OCI-LY7 (cell line): ENCODE measurements around the gene BNIP3.

Source experiments
- EZH2phosphoT487 ChIP-seq: fragments of 200-600 bp; sonication (generic); IDR thresholded peaks from 2 replicates; pipeline ENCODE4 v1.6.1; 2018; ENCODE audit warnings: low read depth, borderline replicate concordance, mild to moderate bottlenecking, mixed run types, antibody characterized with exemption, low read length, moderate library complexity, mixed read lengths
- TF ChIP-seq, protein P1 (sequence below): fragments of 200-600 bp; sonication (generic); conservative IDR thresholded peaks from 2 replicates; pipeline ENCODE4 v1.5.1; 2014; ENCODE audit warnings: mild to moderate bottlenecking, antibody characterized with exemption, low read length, moderate library complexity, mixed read lengths

DNA sequence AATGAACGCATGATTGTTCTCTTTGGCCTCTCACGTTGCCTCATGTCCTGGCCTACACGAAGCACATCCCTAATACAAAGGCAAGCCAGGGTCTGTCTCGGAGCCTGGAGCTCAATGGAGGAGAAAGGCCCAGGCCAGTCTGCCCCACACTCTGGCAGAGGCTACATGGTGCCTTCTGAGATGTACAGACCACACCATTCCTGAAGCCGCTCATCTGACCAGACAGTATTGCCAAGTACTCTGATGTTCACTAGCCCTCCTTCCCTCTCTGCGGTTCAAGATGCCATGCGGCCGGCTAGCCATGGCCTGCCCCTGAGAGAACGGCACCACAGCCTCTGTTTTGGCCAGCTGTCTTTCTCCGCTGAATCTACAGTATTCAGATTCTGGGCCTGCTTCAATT is 5.9 kb downstream of the BNIP3 start:
- TF ChIP-seq EZH2phosphoT487, result no peak
- TF ChIP-seq, protein P1, sequence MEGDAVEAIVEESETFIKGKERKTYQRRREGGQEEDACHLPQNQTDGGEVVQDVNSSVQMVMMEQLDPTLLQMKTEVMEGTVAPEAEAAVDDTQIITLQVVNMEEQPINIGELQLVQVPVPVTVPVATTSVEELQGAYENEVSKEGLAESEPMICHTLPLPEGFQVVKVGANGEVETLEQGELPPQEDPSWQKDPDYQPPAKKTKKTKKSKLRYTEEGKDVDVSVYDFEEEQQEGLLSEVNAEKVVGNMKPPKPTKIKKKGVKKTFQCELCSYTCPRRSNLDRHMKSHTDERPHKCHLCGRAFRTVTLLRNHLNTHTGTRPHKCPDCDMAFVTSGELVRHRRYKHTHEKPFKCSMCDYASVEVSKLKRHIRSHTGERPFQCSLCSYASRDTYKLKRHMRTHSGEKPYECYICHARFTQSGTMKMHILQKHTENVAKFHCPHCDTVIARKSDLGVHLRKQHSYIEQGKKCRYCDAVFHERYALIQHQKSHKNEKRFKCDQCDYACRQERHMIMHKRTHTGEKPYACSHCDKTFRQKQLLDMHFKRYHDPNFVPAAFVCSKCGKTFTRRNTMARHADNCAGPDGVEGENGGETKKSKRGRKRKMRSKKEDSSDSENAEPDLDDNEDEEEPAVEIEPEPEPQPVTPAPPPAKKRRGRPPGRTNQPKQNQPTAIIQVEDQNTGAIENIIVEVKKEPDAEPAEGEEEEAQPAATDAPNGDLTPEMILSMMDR, result no peak
